ENCODE measurements around the gene MAF.

DNA sequence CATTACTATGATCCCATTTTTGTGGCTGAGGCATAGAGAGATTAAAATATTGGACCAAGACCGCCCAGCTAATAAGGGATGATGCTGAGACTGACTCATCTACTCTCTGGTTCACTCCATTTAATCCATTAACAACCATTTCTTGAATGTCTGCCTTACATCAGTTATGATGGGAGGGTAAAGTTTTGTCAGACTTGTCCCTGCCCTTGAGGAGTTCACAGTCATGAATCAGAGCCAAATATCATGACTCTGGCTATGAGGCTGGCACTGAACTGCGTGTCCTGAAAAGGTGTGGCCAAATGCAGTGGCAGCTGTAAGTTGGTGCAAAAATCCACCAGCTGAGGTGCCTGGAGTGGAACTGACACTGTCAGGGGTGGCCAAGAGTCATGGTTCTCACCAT, 35.0 kb upstream of the MAF start:
- TF ChIP-seq, protein P1, sequence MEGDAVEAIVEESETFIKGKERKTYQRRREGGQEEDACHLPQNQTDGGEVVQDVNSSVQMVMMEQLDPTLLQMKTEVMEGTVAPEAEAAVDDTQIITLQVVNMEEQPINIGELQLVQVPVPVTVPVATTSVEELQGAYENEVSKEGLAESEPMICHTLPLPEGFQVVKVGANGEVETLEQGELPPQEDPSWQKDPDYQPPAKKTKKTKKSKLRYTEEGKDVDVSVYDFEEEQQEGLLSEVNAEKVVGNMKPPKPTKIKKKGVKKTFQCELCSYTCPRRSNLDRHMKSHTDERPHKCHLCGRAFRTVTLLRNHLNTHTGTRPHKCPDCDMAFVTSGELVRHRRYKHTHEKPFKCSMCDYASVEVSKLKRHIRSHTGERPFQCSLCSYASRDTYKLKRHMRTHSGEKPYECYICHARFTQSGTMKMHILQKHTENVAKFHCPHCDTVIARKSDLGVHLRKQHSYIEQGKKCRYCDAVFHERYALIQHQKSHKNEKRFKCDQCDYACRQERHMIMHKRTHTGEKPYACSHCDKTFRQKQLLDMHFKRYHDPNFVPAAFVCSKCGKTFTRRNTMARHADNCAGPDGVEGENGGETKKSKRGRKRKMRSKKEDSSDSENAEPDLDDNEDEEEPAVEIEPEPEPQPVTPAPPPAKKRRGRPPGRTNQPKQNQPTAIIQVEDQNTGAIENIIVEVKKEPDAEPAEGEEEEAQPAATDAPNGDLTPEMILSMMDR (IDR thresholded peaks at IDR 0.05) = no peak
- TF ChIP-seq ZNF121 (CRISPR knock-in tag; IDR thresholded peaks at IDR 0.05) (no peak), TP53 (CRISPR knock-in tag; IDR thresholded peaks at IDR 0.05) (no peak), NFATC4 (CRISPR knock-in tag; IDR thresholded peaks at IDR 0.05) (no peak), CREM (CRISPR knock-in tag; IDR thresholded peaks at IDR 0.05) (no peak), JUN (CRISPR knock-in tag; IDR thresholded peaks at IDR 0.05) (no peak), CBFB (CRISPR knock-in tag; IDR thresholded peaks at IDR 0.05; ENCODE audit: low read depth) (no peak)
- TF ChIP-seq, protein P2, sequence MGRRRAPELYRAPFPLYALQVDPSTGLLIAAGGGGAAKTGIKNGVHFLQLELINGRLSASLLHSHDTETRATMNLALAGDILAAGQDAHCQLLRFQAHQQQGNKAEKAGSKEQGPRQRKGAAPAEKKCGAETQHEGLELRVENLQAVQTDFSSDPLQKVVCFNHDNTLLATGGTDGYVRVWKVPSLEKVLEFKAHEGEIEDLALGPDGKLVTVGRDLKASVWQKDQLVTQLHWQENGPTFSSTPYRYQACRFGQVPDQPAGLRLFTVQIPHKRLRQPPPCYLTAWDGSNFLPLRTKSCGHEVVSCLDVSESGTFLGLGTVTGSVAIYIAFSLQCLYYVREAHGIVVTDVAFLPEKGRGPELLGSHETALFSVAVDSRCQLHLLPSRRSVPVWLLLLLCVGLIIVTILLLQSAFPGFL (CRISPR knock-in tag; IDR thresholded peaks at IDR 0.05; ENCODE audit: borderline replicate concordance) = no peak
- TF ChIP-seq, protein P3, sequence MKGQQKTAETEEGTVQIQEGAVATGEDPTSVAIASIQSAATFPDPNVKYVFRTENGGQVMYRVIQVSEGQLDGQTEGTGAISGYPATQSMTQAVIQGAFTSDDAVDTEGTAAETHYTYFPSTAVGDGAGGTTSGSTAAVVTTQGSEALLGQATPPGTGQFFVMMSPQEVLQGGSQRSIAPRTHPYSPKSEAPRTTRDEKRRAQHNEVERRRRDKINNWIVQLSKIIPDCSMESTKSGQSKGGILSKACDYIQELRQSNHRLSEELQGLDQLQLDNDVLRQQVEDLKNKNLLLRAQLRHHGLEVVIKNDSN (CRISPR knock-in tag; IDR thresholded peaks at IDR 0.05) = no peak
